Fibroblast of peridontal ligament (primary cell): ENCODE measurements around the gene SEPTIN1.
A peak's percentile ranks its signal among the peaks of the same experiment; 100 is the strongest.
"Not testable (repeated sequence)": the region's sequence is repeated elsewhere in the genome, so short reads cannot be mapped to it uniquely, and the experiment has no call there.

Experiments
- DNase-seq: peaks from one replicate; pipeline ENCODE4 v3.0.0-alpha.2; 2010; ENCODE audit errors: extremely low read depth

The SEPTIN1 gene

GRCh38 chr16:30341971-30342370 is 40.4 kb downstream of the SEPTIN1 start:
- DNase-seq, result not testable (repeated sequence)

GRCh38 chr16:30340621-30341020 is 41.7 kb downstream of the SEPTIN1 start:
- no peak for DNase-seq

DNA sequence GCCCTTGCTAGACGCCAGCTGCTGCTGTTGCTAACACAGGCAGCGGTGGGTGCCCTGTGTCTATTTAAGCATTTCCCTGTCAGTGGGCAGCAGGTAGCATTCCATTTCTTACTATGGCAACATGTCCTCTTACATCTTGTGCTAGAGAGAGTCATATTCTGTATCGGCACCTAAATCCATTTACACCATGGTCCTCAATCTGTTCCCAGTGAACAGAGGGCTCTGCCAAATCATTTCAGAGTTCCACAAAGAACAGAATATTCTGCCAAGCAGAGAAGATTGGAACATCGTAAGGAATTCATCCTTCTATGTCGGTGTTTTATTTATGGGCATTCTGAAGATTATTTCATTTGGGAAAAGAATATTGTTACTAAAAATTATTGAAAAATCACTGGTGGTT is 43.6 kb downstream of the SEPTIN1 start:
- not testable (repeated sequence) for DNase-seq

DNA sequence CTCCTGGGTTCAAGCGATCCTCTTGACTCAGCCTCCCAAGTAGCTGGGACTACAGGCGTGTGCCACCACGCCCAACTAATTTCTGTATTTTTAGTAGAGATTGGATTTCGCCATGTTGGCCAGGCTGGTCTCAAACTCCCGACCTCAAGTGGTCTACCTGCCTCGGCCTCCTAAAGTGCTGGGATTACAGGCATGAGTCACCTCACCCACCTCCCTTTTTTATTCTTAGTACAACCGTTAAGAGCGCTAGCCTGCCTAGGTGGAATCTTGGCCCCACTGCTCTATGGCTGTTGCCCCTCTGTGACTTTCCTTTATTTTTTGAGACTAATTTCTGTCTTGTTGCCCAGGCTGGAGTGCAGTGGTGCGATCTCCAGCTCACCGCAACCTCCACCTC is 44.4 kb downstream of the SEPTIN1 start:
- DNase-seq, result not testable (repeated sequence)

GRCh38 chr16:30335598-30336474 is 46.5 kb downstream of the SEPTIN1 start:
- peak; percentile 37 for DNase-seq

DNA sequence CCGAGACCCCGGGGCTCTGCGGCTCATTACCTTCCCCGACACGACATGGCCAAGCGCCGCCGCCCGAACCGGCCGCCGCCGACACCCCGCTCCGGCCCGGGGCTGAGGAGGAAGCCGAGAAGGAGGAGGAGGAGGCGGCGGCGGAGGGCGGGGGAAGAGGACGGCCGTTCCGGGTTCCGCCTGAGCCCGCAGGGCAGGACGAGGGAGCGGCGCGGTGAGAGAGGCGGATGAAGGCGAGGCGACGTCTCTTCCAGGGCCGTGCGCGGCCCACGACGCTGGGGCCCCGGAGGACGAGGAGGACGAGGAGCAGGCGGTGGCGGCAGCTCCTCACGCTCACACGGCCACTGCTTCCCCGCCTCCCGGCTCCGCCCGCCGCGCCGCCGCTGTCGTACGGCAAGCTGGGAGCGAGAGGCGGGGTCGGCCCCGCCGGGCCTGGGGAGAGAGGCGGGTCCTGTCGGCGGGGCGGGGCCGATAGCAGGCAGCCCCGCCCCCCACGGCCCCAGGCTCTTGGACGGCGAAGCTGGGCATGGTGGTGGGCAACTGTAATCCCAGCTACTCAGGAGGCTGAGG is 47.2 kb downstream of the SEPTIN1 start:
- peak; percentile 50 for DNase-seq

DNA sequence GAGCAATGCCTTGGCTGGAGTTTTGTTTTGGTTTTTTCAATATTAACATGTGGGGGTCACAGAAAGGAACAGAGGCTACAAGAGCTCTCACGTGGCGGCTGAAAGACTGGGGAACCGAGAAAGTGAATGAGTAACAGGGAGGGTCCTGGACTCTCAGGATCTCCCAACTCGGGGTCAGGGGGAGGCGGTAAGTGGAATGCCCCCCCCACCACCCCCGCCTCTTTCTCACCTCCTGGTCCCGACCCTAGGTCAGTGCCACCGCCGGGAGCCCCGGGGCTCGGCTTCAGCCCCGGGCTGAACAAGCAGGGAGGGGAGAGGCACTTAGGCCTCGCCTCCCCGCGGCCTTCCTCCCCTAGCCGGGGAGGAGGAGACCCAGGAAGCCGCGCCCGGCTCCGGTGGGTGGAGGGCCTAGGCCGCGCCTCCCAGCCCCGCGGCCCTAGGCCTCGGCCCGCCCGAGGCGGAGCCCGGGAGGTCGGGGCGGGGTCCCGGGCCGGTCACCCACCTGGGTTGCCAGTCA is 47.8 kb downstream of the SEPTIN1 start:
- DNase-seq, result peak; percentile 58
